GF-D8 (cell line): ENCODE measurements around the gene FCHSD1.

ENCODE experiments used
- DNase-seq: peaks from one replicate; lab custom pipeline; 2025; lab: John Stamatoyannopoulos, UW

The FCHSD1 gene

GRCh38 chr5:141641634-141642267, 9.5 kb downstream of the FCHSD1 start:
- no peak for DNase-seq

GRCh38 chr5:141640698-141641097, 10.5 kb downstream of the FCHSD1 start:
- no peak for DNase-seq

GRCh38 chr5:141640051-141640415, 11.2 kb downstream of the FCHSD1 start:
- DNase-seq, result no peak

- no peak for DNase-seq
Measured at GRCh38 chr5:141639357-141640050, 11.7 kb downstream of the FCHSD1 start.

- DNase-seq, result no peak
Measured at GRCh38 chr5:141638771-141639170, 12.4 kb downstream of the FCHSD1 start.

GRCh38 chr5:141637767-141638419, 13.3 kb downstream of the FCHSD1 start:
- DNase-seq, result no peak

- DNase-seq, result no peak
Measured at GRCh38 chr5:141637123-141637766, 14.0 kb downstream of the FCHSD1 start.

GRCh38 chr5:141636413-141637122, 14.7 kb downstream of the FCHSD1 start, which contains the start of the genes HDAC3 and RELL2:
HDAC3 (minus strand) TSS chr5:141636849; CDS start chr5:141636790, 59 bp downstream.
RELL2 (plus strand) TSS chr5:141636997; CDS start chr5:141638226, 1,229 bp downstream.
- peak; percentile 41 for DNase-seq

- no peak for DNase-seq
Measured at GRCh38 chr5:141636106-141636412, 15.2 kb downstream of the FCHSD1 start.

- DNase-seq, result no peak
Measured at GRCh38 chr5:141635646-141636045, 15.6 kb downstream of the FCHSD1 start.

- no peak for DNase-seq
Measured at GRCh38 chr5:141634720-141635119, 16.5 kb downstream of the FCHSD1 start.

GRCh38 chr5:141633871-141634561, 17.2 kb downstream of the FCHSD1 start:
- no peak for DNase-seq

GRCh38 chr5:141632650-141633049, 18.6 kb downstream of the FCHSD1 start:
- no peak for DNase-seq

- no peak for DNase-seq
Measured at GRCh38 chr5:141630570-141631140, 20.6 kb downstream of the FCHSD1 start.

- no peak for DNase-seq
Measured at GRCh38 chr5:141628175-141628788, 22.9 kb downstream of the FCHSD1 start.

GRCh38 chr5:141623611-141624010, 27.6 kb downstream of the FCHSD1 start:
- no peak for DNase-seq

- no peak for DNase-seq
Measured at GRCh38 chr5:141623186-141623585, 28.0 kb downstream of the FCHSD1 start.

GRCh38 chr5:141618804-141619554, 32.2 kb downstream of the FCHSD1 start, which contains the start of gene DIAPH1:
DIAPH1 (minus strand) TSS chr5:141619000; CDS start chr5:141618914, 86 bp downstream.
- DNase-seq, result peak; percentile 84

GRCh38 chr5:141618030-141618803, 33.0 kb downstream of the FCHSD1 start:
- no peak for DNase-seq
